Upper lobe of right lung (tissue), 1 donor: ENCODE results near the gene CNFN. TPM values are rescaled to one million over a fixed set of nuclear protein-coding genes. Genes with fewer than 3 reads are reported as not detected.
A peak's percentile ranks its signal among the peaks of the same experiment; 100 is the strongest.

Experiments used
- ATAC-seq: fragments of 200-7000 bp; cut with Tn5 transposase; one replicate; pipeline ENCODE4 v1.9.1; 2020; ENCODE audit warnings: mild to moderate bottlenecking, moderate library complexity
- DNase-seq: peaks from one replicate; pipeline ENCODE4 v3.0.0-alpha.2; 2020
- H3K27ac ChIP-seq: fragments of 200-600 bp; one replicate; pipeline ENCODE4 v1.8.0; 2022
- H3K27me3 ChIP-seq: fragments of 200-600 bp; one replicate; pipeline ENCODE4 v1.8.0; 2022; ENCODE audit warnings: mild to moderate bottlenecking
- H3K36me3 ChIP-seq: fragments of 200-600 bp; one replicate; pipeline ENCODE4 v1.8.0; 2022
- H3K4me1 ChIP-seq: fragments of 200-600 bp; one replicate; pipeline ENCODE4 v1.8.0; 2022
- H3K4me3 ChIP-seq: fragments of 200-600 bp; one replicate; pipeline ENCODE4 v1.8.0; 2022; ENCODE audit warnings: mild to moderate bottlenecking
- H3K9me3 ChIP-seq: fragments of 200-600 bp; one replicate; pipeline ENCODE4 v1.8.0; 2022
- CTCF ChIP-seq: fragments of 200-600 bp; IDR thresholded peaks from one replicate; pipeline ENCODE4 v1.8.0; 2022; ENCODE audit warnings: antibody characterized with exemption
- intact Hi-C: fragments of 100-400 bp; cut with DNase I; formaldehyde crosslinking; loops from one replicate; pipeline ENCODE4 v1.11.0; 2022
- total RNA-seq: library from RNA; stranded (reverse); fragmentation: NEBNext Ultra II Directional; extraction: Animal tissue kit (Norgen Biotek cat#: 25700); gene quantifications from one replicate; pipeline ENCODE4 v1.2.1, GENCODE V29; 2021
- donor health status: DM: no; HTN: yes; CAD: no; lungs with severe emphysema.

The CNFN gene
- total RNA-seq, 1 donor from 2014 or later: 0.87 TPM

- Histone ChIP-seq H3K36me3 (no peaks in the 10 kb centered on the region), H3K4me1 (peaks cover 14% of the 10 kb centered on the region), H3K9me3 (no peaks in the 10 kb centered on the region), H3K27ac (no peak overlapping the region), H3K4me3 (peak overlapping the region; percentile 66), H3K27me3 (no peaks in the 10 kb centered on the region)
- ATAC-seq (no peak), DNase-seq (no peak)
- intact Hi-C loops: no loop called here
- no peak for TF ChIP-seq CTCF
These were observed 12.4 kb upstream of the CNFN start for GRCh38 chr19:42402376-42403116.

GRCh38 chr19:42401365-42402303 is 11.5 kb upstream of the CNFN start:
- peak overlapping the region; percentile 70 for H3K27ac ChIP-seq
- ATAC-seq (peak; percentile 76), DNase-seq (peak; percentile 90)
- no peaks in the 10 kb centered on the region for H3K36me3 ChIP-seq
- TF ChIP-seq CTCF: peak; percentile 79
- peaks cover 17% of the 10 kb centered on the region for H3K4me1 ChIP-seq
- H3K27me3 ChIP-seq: no peaks in the 10 kb centered on the region
- H3K4me3 ChIP-seq: peak overlapping the region; percentile 66
- intact Hi-C loops: no loop called here
- no peaks in the 10 kb centered on the region for H3K9me3 ChIP-seq

DNA sequence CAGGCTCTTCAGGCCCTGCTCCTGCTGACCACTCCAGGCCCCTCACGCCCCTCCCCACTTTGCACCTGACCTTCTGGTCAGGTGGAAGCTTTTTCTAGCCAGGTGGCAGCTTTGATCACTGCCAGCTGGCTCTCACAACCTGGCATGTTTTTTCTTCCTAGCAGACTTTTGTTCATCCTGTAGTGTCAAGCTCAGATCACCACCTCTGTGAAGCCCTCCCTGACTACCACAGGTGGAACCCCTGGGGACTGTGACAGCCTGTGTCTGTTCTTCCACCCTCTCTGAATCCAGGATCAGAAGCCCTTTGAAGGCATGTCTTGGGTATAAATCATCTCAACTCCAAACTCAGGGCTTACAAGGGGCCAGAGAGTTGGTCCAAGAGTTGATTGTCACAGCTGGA is 10.3 kb upstream of the CNFN start:
- peaks cover 20% of the 10 kb centered on the region for H3K4me1 ChIP-seq
- no peaks in the 10 kb centered on the region for H3K9me3 ChIP-seq
- no peak overlapping the region for H3K4me3 ChIP-seq
- intact Hi-C loops: no loop called here
- ATAC-seq: no peak
- DNase-seq: no peak
- H3K27ac ChIP-seq: no peak overlapping the region
- TF ChIP-seq CTCF: no peak
- H3K36me3 ChIP-seq: no peaks in the 10 kb centered on the region
- H3K27me3 ChIP-seq: no peaks in the 10 kb centered on the region

DNA sequence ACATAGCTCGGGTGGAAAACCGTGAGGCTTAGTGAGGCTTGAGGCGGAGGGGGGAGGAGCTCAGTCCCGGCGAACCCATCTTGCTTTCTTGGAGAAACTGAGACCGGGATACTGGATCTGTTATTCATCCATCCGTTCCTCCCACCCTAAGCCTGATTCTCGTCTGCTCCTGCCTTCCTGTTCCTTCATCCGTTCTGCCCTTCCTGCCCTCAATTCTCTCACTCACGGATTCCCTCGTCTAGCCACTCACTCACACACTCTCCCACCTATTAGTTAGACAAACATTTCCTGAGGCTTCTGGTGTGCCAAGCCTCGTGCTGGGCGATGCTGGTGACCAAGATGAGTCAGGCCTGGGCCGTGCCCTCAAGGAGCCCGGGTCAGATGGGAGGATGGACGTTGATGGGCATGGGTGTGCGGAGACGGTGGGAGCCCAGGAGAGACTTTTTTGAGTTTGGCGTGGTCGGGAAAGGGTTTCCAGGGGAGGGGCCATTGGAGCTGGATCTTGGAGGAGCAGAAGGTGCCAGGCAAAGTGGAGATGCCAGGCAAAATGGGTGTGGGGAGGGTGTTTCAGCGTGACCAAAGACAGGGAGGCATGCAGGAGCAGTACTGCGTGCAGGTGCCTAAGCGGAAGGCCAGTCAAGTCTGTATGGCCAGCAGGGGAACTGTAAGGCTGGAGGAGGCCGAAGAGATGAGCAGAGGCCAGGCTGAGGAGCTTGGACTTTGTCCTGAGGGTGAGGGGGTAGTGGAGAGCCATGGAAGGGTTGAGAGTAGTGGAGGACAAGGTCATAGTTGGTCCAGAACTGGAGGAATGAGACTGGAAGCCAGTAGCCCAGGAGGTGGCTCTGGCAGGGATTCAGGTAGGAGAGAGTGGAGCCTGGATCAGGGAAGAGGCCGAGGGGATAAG is 7.4 kb upstream of the CNFN start:
- intact Hi-C loops: no loop called here
- DNase-seq (no peak), ATAC-seq (no peak)
- Histone ChIP-seq H3K4me1 (peaks cover 20% of the 10 kb centered on the region), H3K27me3 (no peaks in the 10 kb centered on the region), H3K27ac (peak overlapping the region; percentile 67), H3K4me3 (peak overlapping the region; percentile 60), H3K9me3 (no peaks in the 10 kb centered on the region), H3K36me3 (no peaks in the 10 kb centered on the region)
- TF ChIP-seq CTCF: no peak
